GM13976 (cell line): ENCODE results near the gene OR6K3.

ENCODE experiments used
- DNase-seq: peaks from one replicate; pipeline ENCODE4 v3.0.0; 2012; ENCODE audit warnings: low spot score
- in situ Hi-C: fragments of 300-500 bp; cut with MboI; formaldehyde crosslinking; loops from one replicate; pipeline ENCODE4 v1.12.0; 2022; ENCODE audit warnings: low sequenced_read_pairs, mixed read lengths, inconsistent platforms; ENCODE audit not compliant: unreplicated experiment
- TF ChIP-seq, protein P1 (sequence below): IDR thresholded peaks from 2 replicates; pipeline ENCODE4 v1.5.1; 2012; ENCODE audit warnings: borderline replicate concordance, mild to moderate bottlenecking; ENCODE audit not compliant: insufficient read depth; ENCODE audit errors: extremely low read depth, missing control alignments, control extremely low read depth

The OR6K3 gene, protein sequence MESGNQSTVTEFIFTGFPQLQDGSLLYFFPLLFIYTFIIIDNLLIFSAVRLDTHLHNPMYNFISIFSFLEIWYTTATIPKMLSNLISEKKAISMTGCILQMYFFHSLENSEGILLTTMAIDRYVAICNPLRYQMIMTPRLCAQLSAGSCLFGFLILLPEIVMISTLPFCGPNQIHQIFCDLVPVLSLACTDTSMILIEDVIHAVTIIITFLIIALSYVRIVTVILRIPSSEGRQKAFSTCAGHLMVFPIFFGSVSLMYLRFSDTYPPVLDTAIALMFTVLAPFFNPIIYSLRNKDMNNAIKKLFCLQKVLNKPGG

DNA sequence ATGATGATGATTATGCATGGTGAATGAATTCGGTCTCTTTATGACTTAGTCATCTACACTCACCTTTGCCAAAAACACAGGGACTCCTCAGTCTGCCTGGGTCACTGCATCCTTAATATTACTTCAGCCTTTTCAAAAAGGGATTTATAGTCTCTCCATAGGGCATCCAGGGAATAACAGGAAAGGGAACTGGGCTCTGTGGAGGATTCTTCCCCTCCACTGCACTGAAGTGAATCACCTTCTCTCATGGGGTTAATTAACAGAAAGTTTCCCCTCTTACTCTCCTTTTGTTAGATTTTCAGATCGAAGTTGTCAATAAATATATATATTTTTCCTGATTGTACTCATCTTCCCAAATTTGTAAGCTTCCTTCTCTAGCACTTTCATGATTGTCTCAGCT lies at the start of gene OR6K3:
Gene OR6K3 (minus strand): TSS at position 101 of the 400 bp plus-strand sequence. CDS start 2,605 bp downstream, outside the sequence.
- in situ Hi-C loops = no loop called here
- no peak for DNase-seq
- TF ChIP-seq, protein P1, sequence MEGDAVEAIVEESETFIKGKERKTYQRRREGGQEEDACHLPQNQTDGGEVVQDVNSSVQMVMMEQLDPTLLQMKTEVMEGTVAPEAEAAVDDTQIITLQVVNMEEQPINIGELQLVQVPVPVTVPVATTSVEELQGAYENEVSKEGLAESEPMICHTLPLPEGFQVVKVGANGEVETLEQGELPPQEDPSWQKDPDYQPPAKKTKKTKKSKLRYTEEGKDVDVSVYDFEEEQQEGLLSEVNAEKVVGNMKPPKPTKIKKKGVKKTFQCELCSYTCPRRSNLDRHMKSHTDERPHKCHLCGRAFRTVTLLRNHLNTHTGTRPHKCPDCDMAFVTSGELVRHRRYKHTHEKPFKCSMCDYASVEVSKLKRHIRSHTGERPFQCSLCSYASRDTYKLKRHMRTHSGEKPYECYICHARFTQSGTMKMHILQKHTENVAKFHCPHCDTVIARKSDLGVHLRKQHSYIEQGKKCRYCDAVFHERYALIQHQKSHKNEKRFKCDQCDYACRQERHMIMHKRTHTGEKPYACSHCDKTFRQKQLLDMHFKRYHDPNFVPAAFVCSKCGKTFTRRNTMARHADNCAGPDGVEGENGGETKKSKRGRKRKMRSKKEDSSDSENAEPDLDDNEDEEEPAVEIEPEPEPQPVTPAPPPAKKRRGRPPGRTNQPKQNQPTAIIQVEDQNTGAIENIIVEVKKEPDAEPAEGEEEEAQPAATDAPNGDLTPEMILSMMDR = no peak

DNA sequence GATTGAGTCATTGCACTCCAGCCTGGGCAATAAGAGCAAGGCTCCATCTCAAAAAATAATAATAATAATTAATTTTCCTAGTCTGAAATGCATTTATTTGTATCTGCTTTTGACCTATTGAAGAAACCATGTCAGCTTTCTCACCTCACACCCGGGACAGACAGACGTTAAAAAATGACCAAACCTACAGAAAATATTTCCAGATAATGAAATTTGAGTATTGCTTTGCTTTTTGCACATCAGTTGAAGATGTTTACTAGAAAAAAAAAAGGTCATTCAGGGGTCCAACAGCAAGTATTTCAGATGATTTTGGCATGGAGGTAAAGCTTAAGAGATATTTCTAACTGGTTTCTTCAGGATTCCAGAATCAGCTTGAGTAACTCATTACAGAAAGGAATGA lies 33.9 kb upstream of the OR6K3 start, which contains the start of gene OR6K6:
Gene OR6K6 (plus strand): TSS at position 301 of the 400 bp plus-strand sequence. CDS start 168 bp downstream, outside the sequence.
- TF ChIP-seq, protein P1 = no peak
- in situ Hi-C loops = no loop called here
- no peak for DNase-seq

DNA sequence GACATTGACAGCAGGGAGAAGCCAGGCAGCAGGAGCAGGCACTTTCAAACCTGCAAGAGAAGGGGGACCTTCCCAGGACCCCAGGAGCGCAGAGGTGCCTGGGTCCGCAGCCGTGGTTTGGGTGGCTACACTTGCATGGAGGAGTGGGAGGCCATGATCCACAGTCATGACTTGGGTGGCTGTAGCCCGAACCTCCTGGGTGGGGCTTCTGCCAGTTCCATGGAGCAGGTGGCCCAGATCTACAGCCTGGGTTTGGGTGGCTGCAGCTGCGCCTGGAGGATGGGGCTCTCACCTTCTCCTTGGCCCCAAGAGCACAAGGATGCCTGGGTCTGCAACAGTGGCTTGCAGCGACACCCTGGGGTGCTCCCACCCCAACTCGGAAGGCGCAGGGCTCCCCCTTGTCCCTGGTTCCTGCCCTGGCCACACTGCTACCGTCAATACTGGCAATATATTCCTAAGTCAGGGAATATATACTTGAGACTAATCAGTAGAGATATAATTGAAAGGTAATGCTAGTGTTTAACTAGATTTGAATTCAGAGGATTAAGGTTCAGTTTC lies 31.7 kb upstream of the OR6K3 start:
- TF ChIP-seq, protein P1 = no peak
- DNase-seq = no peak
- in situ Hi-C loops = no loop called here

DNA sequence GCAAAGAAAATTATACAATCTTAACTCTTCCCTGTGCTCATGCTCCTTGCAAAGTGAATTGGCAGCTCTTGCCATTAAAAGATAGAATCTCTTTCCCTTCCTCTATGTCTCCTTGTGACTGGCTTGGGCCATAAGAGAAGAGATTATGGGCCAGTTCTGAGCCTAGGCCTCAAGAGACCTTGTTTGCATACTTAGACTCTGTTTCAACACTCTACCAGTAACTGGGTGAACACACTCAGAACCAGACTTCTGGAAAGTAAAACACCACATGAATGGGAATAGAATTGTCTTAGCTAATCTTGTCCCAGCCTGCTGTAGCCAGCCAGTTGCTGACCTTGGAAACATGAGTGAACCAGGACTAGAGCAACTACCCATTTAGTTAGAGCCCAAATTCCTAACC lies 15.3 kb upstream of the OR6K3 start:
- in situ Hi-C loops = no loop called here
- no peak for DNase-seq
- TF ChIP-seq, protein P1 = no peak

DNA sequence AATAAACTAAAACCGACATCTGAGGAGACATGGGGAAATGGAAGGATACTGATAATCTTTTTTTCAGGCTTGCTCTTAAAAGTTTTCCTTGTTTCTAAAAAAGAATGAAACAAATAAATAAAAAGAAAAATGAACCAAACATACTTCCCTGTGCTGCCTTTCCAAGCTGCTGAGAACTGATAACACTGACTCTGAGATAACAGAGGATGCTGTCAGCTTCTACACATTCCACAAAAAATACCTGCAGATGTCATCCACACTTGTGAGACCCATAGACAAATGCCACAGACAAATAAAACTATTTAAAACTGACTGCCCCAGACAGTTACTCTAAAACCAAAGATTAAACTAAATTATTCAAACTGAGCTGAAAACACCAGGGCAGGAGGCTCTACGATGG lies 12.0 kb upstream of the OR6K3 start:
- DNase-seq = no peak
- in situ Hi-C loops = no loop called here
- TF ChIP-seq, protein P1 = no peak

DNA sequence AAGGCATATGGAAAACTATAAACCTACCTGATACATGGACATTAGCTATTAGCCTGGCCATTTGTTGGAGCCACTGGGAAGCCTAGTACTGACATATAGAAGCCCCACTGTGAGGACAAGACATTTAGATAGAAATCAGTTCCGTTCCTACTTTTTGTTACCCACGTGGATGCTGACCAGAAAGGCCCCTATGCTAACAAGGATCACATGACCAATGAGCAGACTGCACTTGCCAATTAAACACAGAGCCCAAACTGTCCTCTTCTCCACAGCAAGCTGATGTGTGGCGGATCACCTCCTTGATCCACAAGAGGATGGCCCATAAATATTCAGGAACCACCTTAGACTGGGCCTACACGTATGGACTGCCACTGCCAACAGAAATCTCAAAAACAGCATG lies 11.2 kb upstream of the OR6K3 start:
- TF ChIP-seq, protein P1 = no peak
- DNase-seq = no peak
- in situ Hi-C loops = no loop called here
